H1 (cell line): ENCODE results near the gene TTI1. TPM values are rescaled to one million over a fixed set of nuclear protein-coding genes. Genes with fewer than 3 reads are reported as not detected.

Source experiments
- CTCF ChIA-PET: fragments of 300-600 bp; sonication (Branson Sonifier 250); formaldehyde crosslinking; loops from one replicate; lab custom pipeline; 2021; ENCODE audit not compliant: partially characterized antibody; lab: Charles Lee
- POLR2A ChIA-PET: fragments of 300-600 bp; sonication (Branson Sonifier 250); formaldehyde crosslinking; loops from one replicate; lab custom pipeline; 2021; ENCODE audit warnings: inconsistent platforms; ENCODE audit not compliant: partially characterized antibody; lab: Charles Lee
- DNase-seq, 2 experiments: peaks; one replicate each; pipeline versions ENCODE4 v3.0.0 to v3.0.0-alpha.2; 2010 to 2022; ENCODE audit warnings: low spot score in 2 of 2, low read depth in 1 of 2, mixed read lengths in 1 of 2
- FAIRE-seq: peaks from 2 replicates; lab custom pipeline; 2011; peaks lifted over from hg19 to GRCh38; lab: Jason Lieb, UNC
- H2AFZ ChIP-seq: 2 replicates; pipeline ENCODE4 v1.8.1; 2012; ENCODE audit warnings: low read length, inconsistent platforms
- H2AK5ac ChIP-seq: 2 replicates; pipeline ENCODE4 v1.6.1; 2013; ENCODE audit warnings: low read depth, low read length
- H2BK120ac ChIP-seq: replicated peaks from 2 replicates; pipeline ENCODE3; 2013; ENCODE audit warnings: low read depth, low read length, inconsistent platforms
- H2BK12ac ChIP-seq: 2 replicates; pipeline ENCODE4 v1.6.1; 2013; ENCODE audit warnings: low read depth, low read length
- H2BK15ac ChIP-seq: 2 replicates; pipeline ENCODE4 v1.6.1; 2013; ENCODE audit warnings: low read length
- H2BK20ac ChIP-seq: 2 replicates; pipeline ENCODE4 v1.6.1; 2013; ENCODE audit warnings: low read length
- H2BK5ac ChIP-seq: 2 replicates; pipeline ENCODE4 v1.6.1; 2013; ENCODE audit warnings: low read depth, low read length
- H3K14ac ChIP-seq: 2 replicates; pipeline ENCODE4 v1.6.1; 2013; ENCODE audit warnings: inconsistent platforms; ENCODE audit not compliant: insufficient read length
- H3K18ac ChIP-seq: 2 replicates; pipeline ENCODE4 v1.6.1; 2013; ENCODE audit warnings: low read length; ENCODE audit errors: extremely low read depth
- H3K23ac ChIP-seq: 2 replicates; pipeline ENCODE4 v1.6.1; 2013; ENCODE audit warnings: inconsistent platforms; ENCODE audit not compliant: insufficient read length
- H3K23me2 ChIP-seq: 2 replicates; pipeline ENCODE4 v1.6.1; 2013; ENCODE audit warnings: low read depth, low read length
- H3K27ac ChIP-seq: 2 replicates; pipeline ENCODE4 v1.6.1; 2011; ENCODE audit warnings: low read depth, low read length, inconsistent platforms
- H3K27me3 ChIP-seq, 4 experiments: replicated peaks in 1 of 4; 1 replicate in 1 of 4; 2 replicates in 3 of 4; pipeline versions ENCODE4 v1.6.1 to v1.8.1; 2011 to 2013; ENCODE audit warnings: low read length in 3 of 4, mild to moderate bottlenecking in 3 of 4, inconsistent platforms in 2 of 4, mixed read lengths in 2 of 4, moderate library complexity in 1 of 4; ENCODE audit not compliant: control insufficient read depth in 3 of 4, insufficient read depth in 3 of 4; ENCODE audit errors: extremely low read depth in 1 of 4
- H3K36me3 ChIP-seq, 4 experiments: 2 replicates each; pipeline versions ENCODE4 v1.6.1 to v1.8.1; 2011 to 2013; ENCODE audit warnings: mild to moderate bottlenecking in 4 of 4, low read length in 3 of 4, moderate library complexity in 2 of 4, control low read depth in 1 of 4, inconsistent platforms in 1 of 4; ENCODE audit not compliant: insufficient read depth in 4 of 4, control insufficient read depth in 2 of 4
- H3K4ac ChIP-seq: replicated peaks from 2 replicates; pipeline ENCODE3; 2013; ENCODE audit warnings: low read length, low read depth, mixed read lengths, inconsistent platforms; ENCODE audit not compliant: insufficient read length
- H3K4me1 ChIP-seq, 4 experiments: replicated peaks in 1 of 4; 1 replicate in 1 of 4; 2 replicates in 3 of 4; pipeline versions ENCODE4 v1.6.1 to v1.8.1; 2011 to 2013; ENCODE audit warnings: low read length in 3 of 4, inconsistent platforms in 2 of 4, mixed read lengths in 1 of 4; ENCODE audit not compliant: insufficient read depth in 4 of 4, control insufficient read depth in 3 of 4
- H3K4me2 ChIP-seq, 2 experiments: 2 replicates each; pipeline versions ENCODE4 v1.6.1 to v1.8.1; 2011 to 2013; ENCODE audit warnings: low read depth in 2 of 2, low read length in 2 of 2, control low read depth in 1 of 2, inconsistent platforms in 1 of 2, mild to moderate bottlenecking in 1 of 2; ENCODE audit not compliant: insufficient read depth in 1 of 2
- H3K4me3 ChIP-seq, 4 experiments: fragments of 200-600, 300-600 bp in 1 of 4; sonication (generic), shearing (Covaris generic), sonication (Bioruptor Twin) in 1 of 4; 2 replicates each; pipeline versions ENCODE4 v1.5.1 to v1.8.1; 2011 to 2016; ENCODE audit warnings: low read length in 4 of 4, low read depth in 3 of 4, control low read depth in 2 of 4, inconsistent platforms in 2 of 4, mild to moderate bottlenecking in 2 of 4, mixed read lengths in 1 of 4, moderate library complexity in 1 of 4; ENCODE audit not compliant: insufficient read depth in 2 of 4; ENCODE audit errors: extremely low read depth in 1 of 4
- H3K56ac ChIP-seq: replicated peaks from 2 replicates; pipeline ENCODE3; 2013; ENCODE audit warnings: low read depth, mild to moderate bottlenecking, mixed read lengths, low read length, inconsistent platforms; ENCODE audit not compliant: insufficient read length
- H3K79me1 ChIP-seq: 2 replicates; pipeline ENCODE4 v1.6.1; 2013; ENCODE audit warnings: low read depth, low read length, control low read depth
- H3K79me2 ChIP-seq, 2 experiments: 2 replicates each; pipeline versions ENCODE4 v1.6.1 to v1.8.1; 2012 to 2013; ENCODE audit warnings: low read length in 2 of 2, mild to moderate bottlenecking in 2 of 2, inconsistent platforms in 1 of 2; ENCODE audit not compliant: insufficient read depth in 2 of 2, control insufficient read depth in 1 of 2
- H3K9ac ChIP-seq, 4 experiments: replicated peaks in 1 of 4; 1 replicate in 1 of 4; 2 replicates in 3 of 4; pipeline versions ENCODE4 v1.6.1 to v1.8.1; 2011 to 2013; ENCODE audit warnings: low read depth in 3 of 4, low read length in 3 of 4, control low read depth in 2 of 4, mild to moderate bottlenecking in 2 of 4, moderate library complexity in 2 of 4, inconsistent platforms in 1 of 4; ENCODE audit errors: extremely low read depth in 1 of 4
- H3K9me3 ChIP-seq, 2 experiments: 2 replicates each; pipeline versions ENCODE4 v1.6.1 to v1.8.1; 2012 to 2013; ENCODE audit warnings: mild to moderate bottlenecking in 2 of 2, moderate library complexity in 2 of 2, control low read depth in 1 of 2, inconsistent platforms in 1 of 2, low read depth in 1 of 2, low read length in 1 of 2, mixed read lengths in 1 of 2; ENCODE audit not compliant: insufficient read depth in 2 of 2
- H4K20me1 ChIP-seq, 2 experiments: replicated peaks in 1 of 2; 2 replicates each; pipeline versions ENCODE3 to v1.8.1; 2011 to 2013; ENCODE audit warnings: inconsistent platforms in 2 of 2, low read length in 2 of 2, mild to moderate bottlenecking in 1 of 2; ENCODE audit not compliant: insufficient read depth in 2 of 2, control insufficient read depth in 1 of 2
- H4K5ac ChIP-seq: 2 replicates; pipeline ENCODE4 v1.6.1; 2013; ENCODE audit warnings: low read length, low read depth, mixed read lengths, inconsistent platforms; ENCODE audit not compliant: insufficient read length
- H4K8ac ChIP-seq: 2 replicates; pipeline ENCODE4 v1.8.0; 2013; ENCODE audit warnings: mild to moderate bottlenecking, moderate library complexity, low read length, inconsistent platforms; ENCODE audit not compliant: insufficient read depth; ENCODE audit errors: extremely low read depth
- H4K91ac ChIP-seq: replicated peaks from 2 replicates; pipeline ENCODE3; 2013; ENCODE audit warnings: low read length, mixed read lengths, inconsistent platforms; ENCODE audit not compliant: insufficient read length
- CHD1 ChIP-seq: IDR thresholded peaks from 2 replicates; pipeline ENCODE4 v1.6.1; 2012; ENCODE audit warnings: low read depth, low read length, improper control_type of control experiment
- CREB1 ChIP-seq: IDR thresholded peaks from 2 replicates; pipeline ENCODE4 v1.6.1; 2012; ENCODE audit warnings: inconsistent platforms
- HDAC2 ChIP-seq, 2 experiments: fragments of 300-600 bp in 1 of 2; sonication (generic) in 1 of 2; IDR thresholded peaks; 2 replicates each; pipeline ENCODE4 v1.6.1; 2011 to 2012; ENCODE audit warnings: low read depth in 2 of 2, low read length in 2 of 2, mild to moderate bottlenecking in 2 of 2, moderate library complexity in 2 of 2, borderline replicate concordance in 1 of 2, inconsistent platforms in 1 of 2
- NANOG ChIP-seq: IDR thresholded peaks from 2 replicates; pipeline ENCODE4 v1.6.1; 2011; ENCODE audit warnings: low read length, low read depth, mild to moderate bottlenecking, inconsistent platforms; ENCODE audit not compliant: insufficient read depth, poor library complexity, severe bottlenecking
- NRF1 ChIP-seq: IDR thresholded peaks from 2 replicates; pipeline ENCODE4 v1.6.1; 2011; ENCODE audit warnings: mild to moderate bottlenecking, low read depth, low read length, improper control_type of control experiment
- TAF1 ChIP-seq: IDR thresholded peaks from 2 replicates; pipeline ENCODE4 v1.6.1; 2011; ENCODE audit warnings: mild to moderate bottlenecking, low read depth, low read length
- TCF12 ChIP-seq: IDR thresholded peaks from 2 replicates; pipeline ENCODE4 v1.6.1; 2011; ENCODE audit warnings: low read depth, mild to moderate bottlenecking, low read length
- WGBS, 2 experiments: shearing (Covaris generic) in 1 of 2; methylation state at CpG; one replicate each; pipeline versions ENCODE4 v1.1.6 to v1.1.7; 2013 to 2015; ENCODE audit warnings: low lambda C conversion rate in 2 of 2, mixed read lengths in 2 of 2, inconsistent platforms in 1 of 2, low coverage in 1 of 2, missing lambda C conversion rate in 1 of 2; ENCODE audit not compliant: insufficient replicate concordance in 2 of 2, insufficient coverage in 1 of 2, insufficient read length in 1 of 2; ENCODE audit errors: extremely low coverage in 1 of 2, missing lambda C conversion rate in 1 of 2; 5-methylcytosine and 5-hydroxymethylcytosine counted together
- polyA plus RNA-seq, 7 experiments: library from polyadenylated mRNA; depleted of rRNA in 3 of 7; stranded (reverse) in 5 of 7; unstranded in 2 of 7; fragments of >200 nt in 5 of 7; fragments of 200-250 nt in 2 of 7; gene quantifications; 1 replicate in 5 of 7; 2 replicates in 1 of 7; 4 replicates in 1 of 7; pipeline versions ENCODE4 v1.2.1 to v1.2.3, GENCODE V29; 2011 to 2013; ENCODE audit warnings: missing spikeins in 2 of 7, mixed read lengths in 2 of 7
- total RNA-seq: library from RNA; stranded (reverse); fragmentation: NEBNext Ultra II Directional; extraction: Animal tissue kit (Norgen Biotek cat#: 25700); gene quantifications from 2 replicates; pipeline ENCODE4 v1.2.1, GENCODE V29; 2021

The TTI1 gene
- total and polyA plus RNA-seq, 2 of the 8 experiments (the other 6 are each of a cell fraction or from before 2014, with no cell fraction given): 34.1 to 47.0 TPM

- FAIRE-seq (no peak), DNase-seq (no peak)
- Histone ChIP-seq H3K23ac (no peak overlapping the region), H3K18ac (no peak overlapping the region), H3K56ac (no peak overlapping the region), H2AFZ (no peak overlapping the region), H3K4me1 (no peaks in the 10 kb centered on the region), H2BK12ac (no peak overlapping the region), H2BK20ac (no peak overlapping the region), H3K4me3 (no peak overlapping the region), H3K4me2 (no peak overlapping the region), H3K36me3 (peaks cover 9 to 38% (median 26%) of the 10 kb centered on the region in 4 experiments), H4K8ac (no peak overlapping the region), H3K79me2 (peaks cover 0 to 34% of the 10 kb centered on the region in 2 experiments; a peak in 2 of 4 replicates), H3K79me1 (no peaks in the 10 kb centered on the region; the same call in 1 of the 2 replicates), H2BK15ac (no peak overlapping the region), H4K20me1 (peaks cover 4 to 8% of the 10 kb centered on the region in 2 experiments), H3K27me3 (no peaks in the 10 kb centered on the region), H4K91ac (no peak overlapping the region), H3K4ac (no peak overlapping the region), H3K14ac (no peak overlapping the region), H3K23me2 (no peaks in the 10 kb centered on the region; the same call in 1 of the 2 replicates), H2AK5ac (no peak overlapping the region), H3K27ac (no peak overlapping the region), H3K9ac (no peak overlapping the region), H3K9me3 (no peaks in the 10 kb centered on the region), H2BK120ac (no peak overlapping the region), H2BK5ac (no peak overlapping the region), H4K5ac (no peak overlapping the region)
- TF ChIP-seq TCF12 (no peak), CHD1 (no peak), NRF1 (no peak), NANOG (no peak), CREB1 (no peak), HDAC2 (IDR thresholded peaks at IDR 0.05; ENCODE audit: borderline replicate concordance in 1 of 2, low read depth in 2 of 2, low read length in 2 of 2) (no peak), TAF1 (no peak)
- ChIA-PET CTCF (interaction anchor here (0.7 to 9.9 kb wide), 7 partner anchors 10 to 294 kb away, joined by 3 to 134 read pairs (median 3); no protein-coding TSS in a partner anchor), POLR2A (no interaction called here)
- WGBS, 2 experiments: 93% methylated on average over 6 of the region's 6 CpGs; no CpG with 5 or more reads in 1 of the 2 experiments
These were observed 22.6 kb upstream of the TTI1 start for GRCh38 chr20:38055848-38056247.
